Measurements from ENCODE around the gene UBD.

- TF ChIP-seq FOXJ3 (CRISPR knock-in tag; IDR thresholded peaks at IDR 0.05; ENCODE audit: borderline replicate concordance) (no peak), ZNF230 (CRISPR knock-in tag; IDR thresholded peaks at IDR 0.05) (no peak), FIP1L1 (IDR thresholded peaks at IDR 0.05; ENCODE audit: borderline replicate concordance, insufficient read depth, low read depth, low read length) (no peak), ZNF567 (CRISPR knock-in tag; IDR thresholded peaks at IDR 0.05; ENCODE audit: borderline replicate concordance) (no peak), PCBP2 (optimal IDR thresholded peaks at IDR 0.05; ENCODE audit: low read depth, low read length, poor library complexity, severe bottlenecking) (no peak), ZNF503 (CRISPR knock-in tag; IDR thresholded peaks at IDR 0.05) (no peak), ELF1 (CRISPR knock-in tag; IDR thresholded peaks at IDR 0.05) (no peak), CEBPB (IDR thresholded peaks at IDR 0.05; ENCODE audit: borderline replicate concordance, low read depth, low read length) (no peak), RFX5 (IDR thresholded peaks at IDR 0.05; ENCODE audit: low read depth, low read length) (no peak), RCOR2 (CRISPR knock-in tag; IDR thresholded peaks at IDR 0.05) (no peak), RAD21 (CRISPR knock-in tag; IDR thresholded peaks at IDR 0.05) (no peak), RBM22 (optimal IDR thresholded peaks at IDR 0.05; ENCODE audit: low read length) (no peak), ZNF121 (CRISPR knock-in tag; IDR thresholded peaks at IDR 0.05) (no peak)
- TF ChIP-seq, protein P1, sequence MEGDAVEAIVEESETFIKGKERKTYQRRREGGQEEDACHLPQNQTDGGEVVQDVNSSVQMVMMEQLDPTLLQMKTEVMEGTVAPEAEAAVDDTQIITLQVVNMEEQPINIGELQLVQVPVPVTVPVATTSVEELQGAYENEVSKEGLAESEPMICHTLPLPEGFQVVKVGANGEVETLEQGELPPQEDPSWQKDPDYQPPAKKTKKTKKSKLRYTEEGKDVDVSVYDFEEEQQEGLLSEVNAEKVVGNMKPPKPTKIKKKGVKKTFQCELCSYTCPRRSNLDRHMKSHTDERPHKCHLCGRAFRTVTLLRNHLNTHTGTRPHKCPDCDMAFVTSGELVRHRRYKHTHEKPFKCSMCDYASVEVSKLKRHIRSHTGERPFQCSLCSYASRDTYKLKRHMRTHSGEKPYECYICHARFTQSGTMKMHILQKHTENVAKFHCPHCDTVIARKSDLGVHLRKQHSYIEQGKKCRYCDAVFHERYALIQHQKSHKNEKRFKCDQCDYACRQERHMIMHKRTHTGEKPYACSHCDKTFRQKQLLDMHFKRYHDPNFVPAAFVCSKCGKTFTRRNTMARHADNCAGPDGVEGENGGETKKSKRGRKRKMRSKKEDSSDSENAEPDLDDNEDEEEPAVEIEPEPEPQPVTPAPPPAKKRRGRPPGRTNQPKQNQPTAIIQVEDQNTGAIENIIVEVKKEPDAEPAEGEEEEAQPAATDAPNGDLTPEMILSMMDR (CRISPR knock-in tag; IDR thresholded peaks at IDR 0.05), result no peak
Measured at GRCh38 chr6:29517245-29517644, 42.3 kb downstream of the UBD start.

Measured in HepG2 (cell line).